Astrocyte (in vitro differentiated cells and primary cell): Measurements from ENCODE around the gene MRPL4. TPM values are rescaled to one million over a fixed set of nuclear protein-coding genes. Genes with fewer than 3 reads are reported as not detected.

ENCODE experiments used
- DNase-seq: peaks from one replicate; pipeline ENCODE4 v3.0.0-alpha.2; 2010; ENCODE audit warnings: low read depth
- FAIRE-seq: peaks from 2 replicates; lab custom pipeline; 2011; peaks lifted over from hg19 to GRCh38; lab: Jason Lieb, UNC
- H2AFZ ChIP-seq: 2 replicates; pipeline ENCODE4 v1.6.0; 2012; ENCODE audit warnings: low read depth, low read length, inconsistent platforms
- H3K27ac ChIP-seq: 2 replicates; pipeline ENCODE4 v1.5.1; 2011; ENCODE audit warnings: low read depth, low read length, inconsistent platforms
- H3K27me3 ChIP-seq: 2 replicates; pipeline ENCODE4 v1.6.0; 2011; ENCODE audit warnings: low read length, inconsistent platforms; ENCODE audit not compliant: insufficient read depth
- H3K36me3 ChIP-seq: 2 replicates; pipeline ENCODE4 v1.5.1; 2011; ENCODE audit warnings: low read length, inconsistent platforms; ENCODE audit not compliant: insufficient read depth
- H3K4me1 ChIP-seq: 2 replicates; pipeline ENCODE4 v1.5.1; 2011; ENCODE audit warnings: low read length, inconsistent platforms; ENCODE audit not compliant: insufficient read depth
- H3K4me2 ChIP-seq: 2 replicates; pipeline ENCODE4 v1.6.0; 2012; ENCODE audit warnings: low read length, inconsistent platforms
- H3K4me3 ChIP-seq: 2 replicates; pipeline ENCODE4 v1.5.1; 2011; ENCODE audit warnings: low read depth, mild to moderate bottlenecking, low read length, inconsistent platforms; ENCODE audit not compliant: insufficient read depth
- H3K79me2 ChIP-seq: 2 replicates; pipeline ENCODE4 v1.6.0; 2012; ENCODE audit warnings: mild to moderate bottlenecking, low read length, inconsistent platforms; ENCODE audit not compliant: insufficient read depth
- H3K9ac ChIP-seq: 2 replicates; pipeline ENCODE4 v1.6.0; 2012; ENCODE audit warnings: mild to moderate bottlenecking, low read length, inconsistent platforms
- H3K9me3 ChIP-seq: 2 replicates; pipeline ENCODE4 v1.5.1; 2012; ENCODE audit warnings: low read depth, mild to moderate bottlenecking, low read length, inconsistent platforms; ENCODE audit not compliant: insufficient read depth
- H4K20me1 ChIP-seq: 2 replicates; pipeline ENCODE4 v1.6.0; 2012; ENCODE audit warnings: low read length, inconsistent platforms; ENCODE audit not compliant: insufficient read depth
- H3K27ac Mint-ChIP-seq: one replicate; pipeline ENCODE4 v1.8.0; 2021; ENCODE audit warnings: mild to moderate bottlenecking, mixed read lengths; ENCODE audit not compliant: unreplicated experiment
- H3K27me3 Mint-ChIP-seq: one replicate; pipeline ENCODE4 v1.8.0; 2021; ENCODE audit warnings: low read depth, mixed read lengths; ENCODE audit not compliant: unreplicated experiment
- H3K36me3 Mint-ChIP-seq: one replicate; pipeline ENCODE4 v1.8.0; 2021; ENCODE audit warnings: low read depth, mixed read lengths; ENCODE audit not compliant: unreplicated experiment
- H3K4me1 Mint-ChIP-seq: one replicate; pipeline ENCODE4 v1.8.0; 2021; ENCODE audit warnings: low read depth, mixed read lengths; ENCODE audit not compliant: unreplicated experiment
- H3K4me3 Mint-ChIP-seq: one replicate; pipeline ENCODE4 v1.8.0; 2021; ENCODE audit warnings: mild to moderate bottlenecking, moderate library complexity, mixed read lengths; ENCODE audit not compliant: unreplicated experiment
- H3K9me3 Mint-ChIP-seq: one replicate; pipeline ENCODE4 v1.8.0; 2021; ENCODE audit warnings: mild to moderate bottlenecking, mixed read lengths; ENCODE audit not compliant: unreplicated experiment
- CTCF ChIP-seq: IDR thresholded peaks from 2 replicates; pipeline ENCODE4 v1.5.1; 2011; ENCODE audit warnings: low read depth, mild to moderate bottlenecking, inconsistent platforms, low read length, moderate library complexity; ENCODE audit not compliant: insufficient read depth
- EZH2 ChIP-seq: IDR thresholded peaks from 2 replicates; pipeline ENCODE4 v1.6.1; 2012; ENCODE audit warnings: mild to moderate bottlenecking, low read length, inconsistent platforms; ENCODE audit not compliant: insufficient read depth
- total RNA-seq: library from RNA; stranded (reverse); gene quantifications from 2 replicates; pipeline ENCODE4 v1.2.1, GENCODE V29; 2021

The MRPL4 gene
- total RNA-seq, 1 donor from 2014 or later = 60.3 TPM

DNA sequence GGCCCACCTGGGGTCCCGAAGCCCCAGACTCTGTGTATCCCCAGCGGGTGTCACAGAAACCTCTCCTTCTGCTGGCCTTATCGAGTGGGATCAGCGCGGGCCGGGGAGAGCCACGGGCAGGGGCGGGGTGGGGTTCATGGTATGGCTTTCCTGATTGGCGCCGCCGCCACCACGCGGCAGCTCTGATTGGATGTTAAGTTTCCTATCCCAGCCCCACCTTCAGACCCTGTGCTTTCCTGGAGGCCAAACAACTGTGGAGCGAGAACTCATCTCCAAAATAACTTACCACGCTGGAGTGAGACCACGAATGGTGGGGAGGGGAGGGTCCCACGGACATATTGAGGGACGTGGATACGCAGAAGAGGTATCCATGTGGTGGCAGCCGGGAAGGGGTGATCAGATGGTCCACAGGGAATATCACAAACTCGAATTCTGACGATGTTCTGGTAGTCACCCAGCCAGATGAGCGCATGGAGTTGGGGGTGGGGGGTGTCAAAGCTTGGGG is 36.7 kb downstream of the MRPL4 start:
- peak overlapping the region; percentile 36 for H3K4me3 ChIP-seq
- H3K9me3 ChIP-seq = peaks cover 7% of the 10 kb centered on the region
- Mint-ChIP-seq H3K36me3 (peaks cover 2% of the 10 kb centered on the region), H3K27me3 (peaks cover 76% of the 10 kb centered on the region), H3K9me3 (peaks cover 23% of the 10 kb centered on the region), H3K4me1 (peaks cover 5% of the 10 kb centered on the region), H3K27ac (no peak overlapping the region), H3K4me3 (peak overlapping the region; percentile 20)
- H3K27me3 ChIP-seq = peaks cover 51% of the 10 kb centered on the region
- H4K20me1 ChIP-seq = peaks cover 16% of the 10 kb centered on the region
- TF ChIP-seq EZH2 = no peak
- no peak for TF ChIP-seq CTCF
- no peak overlapping the region for H3K27ac ChIP-seq
- H3K4me2 ChIP-seq = peak overlapping the region; percentile 82
- DNase-seq (no peak), FAIRE-seq (no peak)
- H3K4me1 ChIP-seq = peaks cover 32% of the 10 kb centered on the region
- H3K9ac ChIP-seq = no peak overlapping the region
- no peaks in the 10 kb centered on the region for H3K79me2 ChIP-seq
- no peaks in the 10 kb centered on the region for H3K36me3 ChIP-seq
- peak overlapping the region; percentile 60 for H2AFZ ChIP-seq

DNA sequence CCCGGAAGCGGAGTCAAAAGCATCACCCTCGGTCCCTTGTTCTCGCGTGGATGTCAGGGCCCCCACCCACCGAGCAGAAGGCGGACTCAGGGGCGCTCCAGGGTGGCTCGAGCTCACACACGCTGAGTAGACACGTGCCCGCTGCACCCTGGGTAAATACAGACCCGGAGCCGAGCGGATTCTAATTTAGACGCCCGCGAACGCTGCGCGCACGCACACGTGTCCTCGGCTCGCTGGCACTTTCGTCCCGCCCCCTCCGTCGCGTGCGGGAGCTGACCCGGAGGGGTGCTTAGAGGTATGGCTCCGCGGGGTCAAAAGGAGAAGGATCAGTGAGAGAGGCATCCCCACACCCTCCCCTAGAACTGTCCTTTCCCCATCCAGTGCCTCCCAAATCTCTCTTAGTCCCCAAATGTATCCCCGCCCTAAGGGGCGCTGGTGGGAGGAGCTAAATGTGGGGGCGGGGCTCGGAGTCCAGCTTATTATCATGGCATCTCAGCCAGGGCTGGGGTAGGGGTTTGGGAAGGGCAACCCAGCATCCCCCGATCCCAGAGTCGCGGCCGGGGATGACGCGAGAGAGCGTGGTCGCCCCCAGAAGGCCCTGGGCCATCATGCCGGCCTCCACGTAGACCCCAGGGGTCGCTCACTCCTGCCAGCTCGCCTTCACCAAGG is 37.3 kb downstream of the MRPL4 start:
- no peak overlapping the region for H3K27ac Mint-ChIP-seq
- peaks cover 81% of the 10 kb centered on the region for H3K27me3 Mint-ChIP-seq

More for the DNA sequence above, 37.3 kb downstream of the MRPL4 start:
- Histone ChIP-seq H3K9ac (no peak overlapping the region), H3K9me3 (peaks cover 7% of the 10 kb centered on the region), H3K4me2 (peak overlapping the region; percentile 82), H2AFZ (peak overlapping the region; percentile 60), H4K20me1 (peaks cover 16% of the 10 kb centered on the region), H3K36me3 (no peaks in the 10 kb centered on the region), H3K27me3 (peaks cover 57% of the 10 kb centered on the region), H3K4me1 (peaks cover 32% of the 10 kb centered on the region), H3K4me3 (peak overlapping the region; percentile 36), H3K27ac (no peak overlapping the region), H3K79me2 (no peaks in the 10 kb centered on the region)
- Mint-ChIP-seq H3K4me1 (peaks cover 5% of the 10 kb centered on the region), H3K9me3 (peaks cover 23% of the 10 kb centered on the region), H3K4me3 (no peak overlapping the region), H3K36me3 (peaks cover 2% of the 10 kb centered on the region)
- DNase-seq (no peak), FAIRE-seq (no peak)
- TF ChIP-seq CTCF (no peak), EZH2 (peak; percentile 35)
